SIG-M5 (cell line): Measurements from ENCODE around the gene TRIM14.
"Not testable (repeated sequence)": the region's sequence is repeated elsewhere in the genome, so short reads cannot be mapped to it uniquely, and the experiment has no call there.

Source experiments
- DNase-seq: peaks from one replicate; lab custom pipeline; 2025; lab: John Stamatoyannopoulos, UW

The TRIM14 gene

GRCh38 chr9:98081477-98082219 lies 37.4 kb downstream of the TRIM14 start:
- no peak for DNase-seq

- DNase-seq: no peak
These were observed 38.2 kb downstream of the TRIM14 start for GRCh38 chr9:98080780-98081179.

GRCh38 chr9:98080326-98080725 lies 38.7 kb downstream of the TRIM14 start:
- no peak for DNase-seq

- DNase-seq: no peak
These were observed 40.1 kb downstream of the TRIM14 start for GRCh38 chr9:98078895-98079294.

- DNase-seq: not testable (repeated sequence)
These were observed 42.5 kb downstream of the TRIM14 start for GRCh38 chr9:98076514-98076890.

- DNase-seq: no peak
These were observed 43.7 kb downstream of the TRIM14 start for GRCh38 chr9:98075332-98075805.

GRCh38 chr9:98074115-98074990 lies 44.7 kb downstream of the TRIM14 start:
- no peak for DNase-seq

- DNase-seq: no peak
These were observed 47.3 kb downstream of the TRIM14 start for GRCh38 chr9:98071737-98072136.

- no peak for DNase-seq
These were observed 48.3 kb downstream of the TRIM14 start for GRCh38 chr9:98070704-98071103.

GRCh38 chr9:98069551-98069950 lies 49.5 kb downstream of the TRIM14 start:
- no peak for DNase-seq

GRCh38 chr9:98067184-98067583 lies 51.8 kb downstream of the TRIM14 start:
- DNase-seq: no peak

GRCh38 chr9:98066235-98066634 lies 52.8 kb downstream of the TRIM14 start:
- no peak for DNase-seq

GRCh38 chr9:98064623-98065392 lies 54.2 kb downstream of the TRIM14 start:
- no peak for DNase-seq

- DNase-seq: no peak
These were observed 56.9 kb downstream of the TRIM14 start for GRCh38 chr9:98062161-98062560.

- no peak for DNase-seq
These were observed 61.8 kb downstream of the TRIM14 start for GRCh38 chr9:98057138-98057799.

GRCh38 chr9:98056269-98057137 lies 62.5 kb downstream of the TRIM14 start, which contains the start of gene NANS:
TSS of gene NANS (plus strand) at chr9:98056732. CDS start at chr9:98056809, 77 bp downstream.
- peak; percentile 72 for DNase-seq

- no peak for DNase-seq
These were observed 64.6 kb downstream of the TRIM14 start for GRCh38 chr9:98054376-98054951.

- no peak for DNase-seq
These were observed 68.7 kb downstream of the TRIM14 start for GRCh38 chr9:98050351-98050750.

GRCh38 chr9:98049288-98050072 lies 69.5 kb downstream of the TRIM14 start:
- DNase-seq: no peak
